T-cell (primary cell): ENCODE results near the gene THADA. TPM values are rescaled to one million over a fixed set of nuclear protein-coding genes. Genes with fewer than 3 reads are reported as not detected.

Experiments used
- ATAC-seq, 4 experiments: fragments of 200-7000 bp in 3 of 4; fragments of 150-1000 bp in 1 of 4; cut with Tn5 transposase; replicated peaks in 1 of 4; 1 replicate in 3 of 4; 2 replicates in 1 of 4; pipeline ENCODE4 v1.10.0; 2021; ENCODE audit warnings: moderate library complexity in 3 of 4, mild to moderate bottlenecking in 2 of 4, moderate number of reproducible peaks in 1 of 4
- CTCF ChIA-PET, 2 donors: fragments of 300-600 bp; sonication (Branson Sonifier 250); formaldehyde crosslinking; loops; one replicate each; lab custom pipeline; 2022; ENCODE audit warnings: antibody characterized with exemption in 2 of 2; lab: Charles Lee
- POLR2A ChIA-PET, 2 donors: fragments of 300-600 bp; sonication (Branson Sonifier 250); formaldehyde crosslinking; loops; one replicate each; lab custom pipeline; 2022; ENCODE audit warnings: antibody characterized with exemption in 2 of 2; lab: Charles Lee
- DNase-seq, 35 experiments: peaks; one replicate each; pipeline versions ENCODE4 v3.0.0 to v3.0.0-alpha.2; 2013 to 2023
- H3K27ac ChIP-seq: one replicate; pipeline ENCODE4 v1.5.1; 2013; ENCODE audit warnings: low read length
- H3K27me3 ChIP-seq, 2 experiments: replicated peaks in 1 of 2; 1 replicate in 1 of 2; 2 replicates in 1 of 2; pipeline versions ENCODE4 v1.6.1 to v1.7.0; 2013; ENCODE audit warnings: low read length in 1 of 2, mixed read lengths in 1 of 2; ENCODE audit not compliant: control insufficient read depth in 2 of 2, insufficient read depth in 2 of 2; ENCODE audit errors: extremely low read depth in 1 of 2
- H3K36me3 ChIP-seq, 2 donors: 1 replicate in 1 of 2; 2 replicates in 1 of 2; pipeline versions ENCODE4 v1.6.1 to v1.7.0; 2013; ENCODE audit warnings: low read length in 1 of 2; ENCODE audit not compliant: control insufficient read depth in 2 of 2, insufficient read depth in 1 of 2; ENCODE audit errors: extremely low read depth in 1 of 2
- H3K4me1 ChIP-seq, 2 experiments: 1 replicate in 1 of 2; 2 replicates in 1 of 2; pipeline versions ENCODE4 v1.6.1 to v1.7.0; 2013; ENCODE audit warnings: low read length in 2 of 2, mixed read lengths in 1 of 2; ENCODE audit not compliant: insufficient read depth in 2 of 2, control insufficient read depth in 1 of 2; ENCODE audit errors: extremely low read depth in 1 of 2
- H3K4me3 ChIP-seq, 2 donors: 1 replicate in 1 of 2; 2 replicates in 1 of 2; pipeline versions ENCODE4 v1.5.1 to v1.7.0; 2013; ENCODE audit warnings: mild to moderate bottlenecking in 2 of 2, low read length in 1 of 2, moderate library complexity in 1 of 2; ENCODE audit not compliant: control insufficient read depth in 1 of 2; ENCODE audit errors: extremely low read depth in 1 of 2
- H3K9me3 ChIP-seq: 2 replicates; pipeline ENCODE4 v1.7.0; 2013
- H3K27ac Mint-ChIP-seq, 2 donors: one replicate each; pipeline ENCODE4 v1.8.0; 2020 to 2021; ENCODE audit warnings: mild to moderate bottlenecking in 2 of 2, mixed read lengths in 2 of 2
- H3K27me3 Mint-ChIP-seq, 2 donors: one replicate each; pipeline ENCODE4 v1.8.0; 2021 to 2022; ENCODE audit warnings: mixed read lengths in 2 of 2
- H3K36me3 Mint-ChIP-seq: one replicate; pipeline ENCODE4 v1.8.0; 2021; ENCODE audit warnings: mixed read lengths
- H3K4me1 Mint-ChIP-seq, 3 donors: one replicate each; pipeline ENCODE4 v1.8.0; 2020 to 2022; ENCODE audit warnings: mixed read lengths in 3 of 3, mild to moderate bottlenecking in 1 of 3
- H3K4me3 Mint-ChIP-seq, 3 donors: one replicate each; pipeline ENCODE4 v1.8.0; 2020 to 2022; ENCODE audit warnings: mild to moderate bottlenecking in 3 of 3, mixed read lengths in 3 of 3, moderate library complexity in 3 of 3
- H3K9me3 Mint-ChIP-seq, 3 donors: one replicate each; pipeline ENCODE4 v1.8.0; 2020 to 2022; ENCODE audit warnings: mixed read lengths in 3 of 3
- WGBS: methylation state at CpG from one replicate; pipeline ENCODE4 v1.1.5; 2013; ENCODE audit warnings: missing lambda C conversion rate; ENCODE audit not compliant: insufficient coverage; 5-methylcytosine and 5-hydroxymethylcytosine counted together
- total RNA-seq, 35 experiments: library from RNA in 6 of 35; stranded (reverse) in 6 of 35; fragments of 120-200 nt in 1 of 35; gene quantifications; one replicate each; pipeline versions ENCODE4 v1.2.1 to v1.2.4 and lab custom pipeline; 2013 to 2026

The THADA gene
- total RNA-seq, 5 donors from 2014 or later (not counting 1 experiment from before 2014, with no cell fraction given), result 36.4 to 50.5 (median 40.6) TPM

- ChIA-PET POLR2A (interaction anchor here in 1 of 2 donors (0.7 kb wide), 1 partner anchor 318 kb away, joined by 3 read pairs; no protein-coding TSS in a partner anchor), CTCF (interaction anchor here in 1 of 2 donors (0.6 kb wide), 1 partner anchor 143 kb away, joined by 3 read pairs; no protein-coding TSS in a partner anchor)
- H3K27me3 ChIP-seq, result no peaks in the 10 kb centered on the region
- H3K9me3 ChIP-seq, result no peaks in the 10 kb centered on the region
- H3K4me3 ChIP-seq, result no peak overlapping the region
- no peak overlapping the region for H3K27ac ChIP-seq
- no peak overlapping the region for H3K4me3 Mint-ChIP-seq
- DNase-seq (no peak), ATAC-seq (no peak)
- peaks cover 0 to 3% of the 10 kb centered on the region in 2 donors for H3K36me3 ChIP-seq
- peaks cover 21 to 33% (median 25%) of the 10 kb centered on the region in 3 donors for H3K4me1 Mint-ChIP-seq
- peak overlapping the region in 1 of 2 donors; percentile 19 for H3K27ac Mint-ChIP-seq
- H3K36me3 Mint-ChIP-seq, result peaks cover 5% of the 10 kb centered on the region
- H3K9me3 Mint-ChIP-seq, result no peaks in the 10 kb centered on the region
- no peaks in the 10 kb centered on the region for H3K27me3 Mint-ChIP-seq
- H3K4me1 ChIP-seq, result no peaks in the 10 kb centered on the region
These were observed 357.7 kb downstream of the THADA start for GRCh38 chr2:43238176-43238575.

GRCh38 chr2:43233218-43234212 lies 362.3 kb downstream of the THADA start:
- Histone ChIP-seq H3K9me3 (no peaks in the 10 kb centered on the region), H3K36me3 (peaks cover 0 to 23% of the 10 kb centered on the region in 2 donors), H3K27me3 (no peaks in the 10 kb centered on the region), H3K27ac (no peak overlapping the region), H3K4me1 (peaks cover 8 to 15% of the 10 kb centered on the region in 2 experiments), H3K4me3 (no peak overlapping the region)
- Mint-ChIP-seq H3K9me3 (no peaks in the 10 kb centered on the region), H3K27me3 (peaks cover 0 to 1% of the 10 kb centered on the region in 2 donors), H3K4me1 (peaks cover 22 to 24% (median 23%) of the 10 kb centered on the region in 3 donors), H3K27ac (peak overlapping the region; percentile 20 to 64), H3K36me3 (peaks cover 14% of the 10 kb centered on the region), H3K4me3 (no peak overlapping the region)
- POLR2A ChIA-PET, result interaction anchor here in 1 of 2 donors (0.6 kb wide), 2 partner anchors 259 to 1126 kb away, joined by 3 to 5 read pairs; no protein-coding TSS in a partner anchor
- DNase-seq (no peak), ATAC-seq (no peak)
- WGBS, result 85% methylated on average over 7 of the region's 9 CpGs
- CTCF ChIA-PET, result interaction anchor here (0.5 to 0.6 kb wide), 2 partner anchors 125 to 226 kb away, joined by 3 read pairs; no protein-coding TSS in a partner anchor

DNA sequence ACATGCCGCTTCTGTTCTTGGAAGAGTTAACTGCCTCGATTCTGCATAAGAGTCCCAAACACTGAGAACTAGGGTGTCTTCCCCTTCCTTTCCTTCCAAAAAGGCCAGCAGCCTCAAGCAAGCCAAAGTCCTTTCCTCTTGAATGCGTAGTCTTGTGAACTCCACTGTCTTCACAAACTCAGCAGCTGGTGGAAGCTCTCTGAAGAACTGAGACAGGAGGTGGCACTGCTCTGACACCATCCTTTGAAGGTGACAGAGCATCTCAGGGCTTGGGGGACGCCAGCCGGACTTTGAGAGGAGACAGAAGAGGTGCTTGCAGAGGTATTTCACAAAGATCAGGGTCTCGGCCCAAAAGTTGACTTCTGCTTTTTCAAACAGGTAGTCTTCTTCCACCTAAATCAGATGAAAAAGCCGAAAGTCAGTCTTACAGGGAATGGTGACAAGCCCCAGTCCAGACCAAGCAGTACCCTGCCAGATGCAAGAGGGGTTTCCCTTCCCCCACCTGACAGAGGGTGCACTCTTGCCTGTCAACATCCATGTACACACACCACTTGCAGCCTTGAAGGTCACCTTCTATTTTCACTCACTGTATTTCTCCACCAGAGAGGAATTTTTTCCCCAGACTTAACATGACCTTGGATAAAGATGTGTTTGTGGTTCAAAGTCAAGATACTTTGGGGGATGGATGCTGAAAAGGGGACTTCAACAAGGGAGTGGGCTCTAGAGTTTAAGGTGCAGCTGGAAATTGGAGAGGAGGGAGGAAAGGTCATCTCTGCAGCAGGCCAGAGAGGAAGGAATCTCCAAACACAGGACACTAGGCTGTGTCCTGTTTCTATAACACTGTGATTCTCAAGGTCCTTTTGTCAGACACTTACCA lies 364.6 kb downstream of the THADA start:
- Histone ChIP-seq H3K36me3 (peaks cover 0 to 23% of the 10 kb centered on the region in 2 donors), H3K9me3 (no peaks in the 10 kb centered on the region), H3K4me3 (no peak overlapping the region), H3K4me1 (peaks cover 17 to 24% of the 10 kb centered on the region in 2 experiments), H3K27ac (no peak overlapping the region), H3K27me3 (no peaks in the 10 kb centered on the region)
- Mint-ChIP-seq H3K9me3 (no peaks in the 10 kb centered on the region), H3K27ac (peak overlapping the region; percentile 39 to 45), H3K4me1 (peaks cover 22 to 27% (median 25%) of the 10 kb centered on the region in 3 donors), H3K4me3 (no peak overlapping the region), H3K36me3 (peaks cover 11% of the 10 kb centered on the region), H3K27me3 (peaks cover 0 to 1% of the 10 kb centered on the region in 2 donors)
- DNase-seq, result no peak
- CTCF ChIA-PET, result no interaction called here
- POLR2A ChIA-PET, result no interaction called here
- WGBS, result 96% methylated on average over 7 of the region's 7 CpGs
- ATAC-seq, result no peak

DNA sequence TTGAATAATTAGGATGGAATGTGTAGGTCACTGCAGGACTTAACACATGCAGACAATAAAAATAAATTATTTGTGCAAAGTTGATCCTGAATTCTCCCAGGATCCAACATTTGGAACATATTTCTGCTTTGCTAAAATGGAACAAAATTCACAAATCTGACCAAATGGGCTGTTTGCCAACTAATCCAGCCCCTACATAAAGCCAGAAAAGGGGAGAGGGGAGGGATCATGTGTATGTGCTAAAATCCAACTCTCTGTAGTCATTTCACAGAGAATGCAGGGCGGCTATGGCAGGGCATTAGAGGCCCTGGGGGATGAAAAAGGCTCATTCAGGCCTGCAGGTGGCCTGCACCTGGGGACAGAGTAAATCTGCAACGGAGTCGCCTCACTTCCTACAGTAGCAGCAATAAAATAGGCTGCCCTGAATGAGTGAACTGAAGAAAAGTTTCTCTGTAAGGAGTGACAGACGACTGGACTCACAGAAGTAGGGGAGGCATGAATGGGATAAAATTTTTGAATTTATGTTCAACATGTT lies 365.4 kb downstream of the THADA start:
- no peak overlapping the region for H3K27ac ChIP-seq
- peaks cover 0 to 26% of the 10 kb centered on the region in 2 donors for H3K36me3 ChIP-seq
- no peak for DNase-seq
- Mint-ChIP-seq H3K27me3 (peaks cover 0 to 1% of the 10 kb centered on the region in 2 donors), H3K4me3 (no peak overlapping the region), H3K36me3 (peaks cover 15% of the 10 kb centered on the region), H3K4me1 (peaks cover 22 to 27% (median 25%) of the 10 kb centered on the region in 3 donors), H3K9me3 (no peaks in the 10 kb centered on the region), H3K27ac (peak overlapping the region in 1 of 2 donors; percentile 25)
- no peaks in the 10 kb centered on the region for H3K27me3 ChIP-seq
- no peaks in the 10 kb centered on the region for H3K9me3 ChIP-seq
- POLR2A ChIA-PET, result no interaction called here
- peaks cover 17 to 24% of the 10 kb centered on the region in 2 experiments for H3K4me1 ChIP-seq
- H3K4me3 ChIP-seq, result no peak overlapping the region
- ATAC-seq, result no peak
- CTCF ChIA-PET, result interaction anchor here (1.0 to 3.2 kb wide), 5 partner anchors 56 to 374 kb away, joined by 4 to 49 read pairs (median 20); no protein-coding TSS in a partner anchor
- WGBS, result 100% methylated on average over 2 of the region's 4 CpGs

GRCh38 chr2:43228756-43229659 lies 366.8 kb downstream of the THADA start:
- H3K27ac ChIP-seq, result peak overlapping the region; percentile 89
- no peaks in the 10 kb centered on the region for H3K9me3 Mint-ChIP-seq
- H3K4me1 ChIP-seq, result peaks cover 17 to 24% of the 10 kb centered on the region in 2 experiments
- H3K36me3 Mint-ChIP-seq, result peaks cover 22% of the 10 kb centered on the region
- peak overlapping the region; percentile 93 to 96 for H3K27ac Mint-ChIP-seq
- ChIA-PET CTCF (interaction anchor here (0.6 to 3.8 kb wide), 53 partner anchors 9 to 867 kb away, joined by 3 to 49 read pairs (median 5); no protein-coding TSS in a partner anchor), POLR2A (interaction anchor here (0.5 to 4.0 kb wide), 24 partner anchors 8 to 731 kb away, joined by 3 to 32 read pairs (median 4); no protein-coding TSS in a partner anchor)
- no peaks in the 10 kb centered on the region for H3K27me3 ChIP-seq
- H3K4me3 Mint-ChIP-seq, result peak overlapping the region; percentile 74 to 90 (median 84)
- no peak overlapping the region for H3K4me3 ChIP-seq
- DNase-seq (peak in 3 of 35 experiments; percentile 16 to 72 (median 31)), ATAC-seq (no peak)
- no CpG with 5 or more reads among the region's 6 CpGs for WGBS
- H3K4me1 Mint-ChIP-seq, result peaks cover 25 to 27% (median 27%) of the 10 kb centered on the region in 3 donors
- H3K27me3 Mint-ChIP-seq, result peaks cover 0 to 4% of the 10 kb centered on the region in 2 donors
- H3K36me3 ChIP-seq, result peaks cover 0 to 33% of the 10 kb centered on the region in 2 donors
- H3K9me3 ChIP-seq, result no peaks in the 10 kb centered on the region
